Ovary (tissue), 9 donors: ENCODE results near the gene TNFRSF11A. TPM values are rescaled to one million over a fixed set of nuclear protein-coding genes. Genes with fewer than 3 reads are reported as not detected.

Experiments used
- DNase-seq, 5 donors: peaks; one replicate each; pipeline ENCODE4 v3.0.0-alpha.2; 2019 to 2020
- H3K27ac ChIP-seq, 2 donors: fragments of 200-600 bp; one replicate each; pipeline versions ENCODE4 v1.5.1 to v1.8.0; 2019 to 2022
- H3K27me3 ChIP-seq: fragments of 200-600 bp; one replicate; pipeline ENCODE4 v1.8.0; 2022
- H3K36me3 ChIP-seq: fragments of 200-600 bp; sonication (generic); one replicate; pipeline ENCODE4 v1.5.1; 2019
- H3K4me1 ChIP-seq: one replicate; pipeline ENCODE4 v1.8.1; 2013; ENCODE audit warnings: mild to moderate bottlenecking, moderate library complexity; ENCODE audit not compliant: insufficient read depth
- H3K4me3 ChIP-seq: fragments of 200-600 bp; sonication (generic); one replicate; pipeline ENCODE4 v1.5.1; 2017
- H3K9me3 ChIP-seq, 2 donors: fragments of 200-600 bp in 1 of 2; sonication (generic) in 1 of 2; one replicate each; pipeline versions ENCODE4 v1.5.1 to v1.8.1; 2013 to 2019; ENCODE audit warnings: mild to moderate bottlenecking in 1 of 2, moderate library complexity in 1 of 2
- EP300 ChIP-seq: sonication (generic); formaldehyde crosslinking; IDR thresholded peaks from one replicate; pipeline ENCODE4 v1.6.1; 2017; ENCODE audit warnings: antibody characterized with exemption
- POLR2A ChIP-seq: fragments of 450-650 bp; IDR thresholded peaks from one replicate; pipeline ENCODE4 v1.6.1; 2017; ENCODE audit warnings: antibody characterized with exemption, mild to moderate bottlenecking, moderate library complexity
- WGBS, 3 donors: extraction: QIAGEN DNeasy Blood & Tissue Kit in 1 of 3; methylation state at CpG; one replicate each; pipeline versions ENCODE4 v1.1.5 to v1.1.7; 2013 to 2017; 5-methylcytosine and 5-hydroxymethylcytosine counted together
- intact Hi-C, 4 donors: fragments of 100-400 bp; cut with DNase I; formaldehyde crosslinking; loops; one replicate each; pipeline versions ENCODE4 v1.11.0 to v1.15.1; 2022 to 2023
- polyA plus RNA-seq, 2 donors: library from polyadenylated mRNA; stranded (reverse); fragments of 200-250 nt in 1 of 2; fragments of 350-450 nt in 1 of 2; fragmentation: Illumina TruSeq in 1 of 2; extraction: RNeasy Lipid Tissue Mini Kit (QIAGEN cat#74804) in 1 of 2; gene quantifications; one replicate each; pipeline ENCODE4 v1.2.3, GENCODE V29; 2013 to 2014
- total RNA-seq, 7 donors: library from RNA; depleted of rRNA in 2 of 7; stranded (reverse); fragments of >200 nt in 2 of 7; fragmentation: NEBNext Ultra II Directional in 3 of 7; extraction: Animal tissue kit (Norgen Biotek cat#: 25700) in 3 of 7; gene quantifications; one replicate each; pipeline versions ENCODE4 v1.1.0 to v1.2.4, GENCODE V29; 2016 to 2023
- TF ChIP-seq, protein P1 (sequence below), 3 donors: fragments of 450-650 bp in 2 of 3; fragments of 200-600 bp in 1 of 3; IDR thresholded peaks; one replicate each; pipeline versions ENCODE4 v1.5.1 to v1.8.0; 2016 to 2022; ENCODE audit warnings: antibody characterized with exemption in 3 of 3, mild to moderate bottlenecking in 1 of 3
- donor health status: DM: no; HTN: no; CAD: no; lungs with moderate emphysema.
- donor health status: DM: no; HTN: no; CAD: no.
- donor health status: Bipolar disorder and iron deficiency.
- donor health status: DM: yes; HTN: yes; CAD: no.
- donor health status: DM: no; HTN: no; CAD: no.
- donor health status: DM: yes; HTN: yes; CAD: no.

Gene TNFRSF11A
- total and polyA plus RNA-seq, 9 donors: 0.70 to 9.2 (median 1.8) TPM

DNA sequence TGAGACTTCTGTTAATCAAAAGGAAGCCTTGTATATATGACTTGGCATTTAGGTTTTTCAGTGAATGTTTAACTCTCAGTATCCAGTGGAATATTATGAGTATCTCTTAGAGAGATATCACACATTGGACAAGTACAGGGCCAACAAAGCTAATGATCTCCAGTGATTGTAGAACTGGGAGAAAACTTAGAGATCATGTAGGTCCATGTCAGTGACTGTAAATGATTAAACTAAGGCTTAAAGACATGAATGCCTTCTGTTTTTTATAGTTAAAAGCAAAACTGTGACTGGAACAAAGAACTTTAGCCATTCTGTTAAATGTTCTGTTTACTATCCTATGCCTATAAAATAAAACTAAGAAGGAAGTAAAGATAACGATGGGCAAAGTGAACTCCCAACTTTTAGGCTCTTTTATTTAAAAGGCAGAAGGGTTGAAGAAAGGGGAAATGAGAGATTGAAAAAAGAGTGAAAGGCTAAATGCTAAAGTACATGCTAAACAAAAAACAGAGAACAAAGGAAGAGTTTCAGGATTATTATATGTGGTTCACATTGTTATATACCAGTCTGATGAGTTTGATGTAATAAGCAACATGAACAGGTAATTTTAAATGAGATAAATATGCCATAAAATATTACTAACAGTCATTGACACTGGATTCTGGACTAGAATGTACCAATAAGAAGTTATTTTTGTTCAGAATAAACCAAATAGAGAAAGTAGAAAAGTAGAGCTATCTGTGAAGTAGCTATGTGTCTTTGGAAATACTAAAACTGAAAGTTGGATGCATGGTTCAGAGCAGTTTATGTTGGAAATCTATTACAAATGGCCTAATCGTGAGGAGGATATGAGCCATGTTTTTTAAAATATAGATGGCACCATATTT lies 37.1 kb upstream of the TNFRSF11A start:
- no peak for DNase-seq
- 93 to 95% (median 94%) methylated on average over 2 of the region's 2 CpGs for WGBS, 3 donors
- no peaks in the 10 kb centered on the region for H3K9me3 ChIP-seq
- H3K4me3 ChIP-seq: no peak overlapping the region
- no peaks in the 10 kb centered on the region for H3K27me3 ChIP-seq
- no peaks in the 10 kb centered on the region for H3K4me1 ChIP-seq
- H3K36me3 ChIP-seq: no peaks in the 10 kb centered on the region
- intact Hi-C loops: no loop called here
- H3K27ac ChIP-seq: no peak overlapping the region
- TF ChIP-seq EP300 (no peak), POLR2A (no peak)
- TF ChIP-seq, protein P1, sequence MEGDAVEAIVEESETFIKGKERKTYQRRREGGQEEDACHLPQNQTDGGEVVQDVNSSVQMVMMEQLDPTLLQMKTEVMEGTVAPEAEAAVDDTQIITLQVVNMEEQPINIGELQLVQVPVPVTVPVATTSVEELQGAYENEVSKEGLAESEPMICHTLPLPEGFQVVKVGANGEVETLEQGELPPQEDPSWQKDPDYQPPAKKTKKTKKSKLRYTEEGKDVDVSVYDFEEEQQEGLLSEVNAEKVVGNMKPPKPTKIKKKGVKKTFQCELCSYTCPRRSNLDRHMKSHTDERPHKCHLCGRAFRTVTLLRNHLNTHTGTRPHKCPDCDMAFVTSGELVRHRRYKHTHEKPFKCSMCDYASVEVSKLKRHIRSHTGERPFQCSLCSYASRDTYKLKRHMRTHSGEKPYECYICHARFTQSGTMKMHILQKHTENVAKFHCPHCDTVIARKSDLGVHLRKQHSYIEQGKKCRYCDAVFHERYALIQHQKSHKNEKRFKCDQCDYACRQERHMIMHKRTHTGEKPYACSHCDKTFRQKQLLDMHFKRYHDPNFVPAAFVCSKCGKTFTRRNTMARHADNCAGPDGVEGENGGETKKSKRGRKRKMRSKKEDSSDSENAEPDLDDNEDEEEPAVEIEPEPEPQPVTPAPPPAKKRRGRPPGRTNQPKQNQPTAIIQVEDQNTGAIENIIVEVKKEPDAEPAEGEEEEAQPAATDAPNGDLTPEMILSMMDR (IDR thresholded peaks at IDR 0.05): no peak

DNA sequence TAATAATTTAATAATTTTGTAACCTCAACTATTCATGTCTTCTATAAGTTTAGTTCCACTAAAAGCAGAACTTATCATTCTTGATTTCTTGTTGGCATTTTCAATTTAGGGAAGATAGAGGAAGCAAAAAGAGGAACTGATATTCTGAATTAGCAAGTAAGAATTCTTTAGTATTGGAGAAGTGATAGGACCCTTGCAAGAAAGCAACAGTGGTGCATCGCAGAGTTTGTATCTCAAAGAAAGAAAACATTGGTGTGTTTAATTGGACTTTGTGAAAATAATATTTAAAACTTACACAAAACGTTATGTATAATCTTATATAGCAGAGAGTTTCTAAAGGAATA lies 36.5 kb upstream of the TNFRSF11A start:
- TF ChIP-seq POLR2A (no peak), EP300 (no peak)
- TF ChIP-seq, protein P1 (IDR thresholded peaks at IDR 0.05): no peak
- no peak for DNase-seq
- Histone ChIP-seq H3K4me1 (no peaks in the 10 kb centered on the region), H3K36me3 (no peaks in the 10 kb centered on the region), H3K27me3 (no peaks in the 10 kb centered on the region), H3K9me3 (no peaks in the 10 kb centered on the region), H3K4me3 (no peak overlapping the region), H3K27ac (no peak overlapping the region)
- intact Hi-C loops: no loop called here
- WGBS, 3 donors: 91 to 94% (median 91%) methylated on average over 2 of the region's 2 CpGs

DNA sequence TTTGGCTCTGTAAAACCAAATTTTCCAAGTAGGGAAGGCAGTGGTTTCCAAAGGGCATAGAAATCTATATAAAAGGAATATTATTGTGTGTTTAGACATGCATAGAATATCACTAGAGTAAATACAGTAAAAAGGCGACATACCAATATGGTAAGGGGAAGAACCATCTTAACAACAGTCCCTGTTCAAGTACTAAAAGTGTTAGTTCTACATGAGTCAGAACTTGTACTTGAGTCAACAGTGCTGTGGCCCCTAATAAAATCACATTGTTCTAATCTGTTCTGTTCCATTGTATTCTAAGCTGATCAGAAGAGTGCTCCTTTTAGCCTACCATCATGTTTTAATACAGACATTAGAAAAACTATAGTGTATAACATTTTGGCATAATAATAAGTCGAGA lies 36.1 kb upstream of the TNFRSF11A start:
- TF ChIP-seq POLR2A: no peak
- TF ChIP-seq, protein P1 (IDR thresholded peaks at IDR 0.05): no peak
- no peak for TF ChIP-seq EP300
- H3K9me3 ChIP-seq: no peaks in the 10 kb centered on the region
- no peaks in the 10 kb centered on the region for H3K36me3 ChIP-seq
- intact Hi-C loops: no loop called here
- DNase-seq: no peak
- no peaks in the 10 kb centered on the region for H3K27me3 ChIP-seq
- H3K4me3 ChIP-seq: no peak overlapping the region
- no peak overlapping the region for H3K27ac ChIP-seq
- H3K4me1 ChIP-seq: no peaks in the 10 kb centered on the region
- WGBS, 3 donors: 94 to 99% (median 98%) methylated on average over 2 of the region's 2 CpGs

DNA sequence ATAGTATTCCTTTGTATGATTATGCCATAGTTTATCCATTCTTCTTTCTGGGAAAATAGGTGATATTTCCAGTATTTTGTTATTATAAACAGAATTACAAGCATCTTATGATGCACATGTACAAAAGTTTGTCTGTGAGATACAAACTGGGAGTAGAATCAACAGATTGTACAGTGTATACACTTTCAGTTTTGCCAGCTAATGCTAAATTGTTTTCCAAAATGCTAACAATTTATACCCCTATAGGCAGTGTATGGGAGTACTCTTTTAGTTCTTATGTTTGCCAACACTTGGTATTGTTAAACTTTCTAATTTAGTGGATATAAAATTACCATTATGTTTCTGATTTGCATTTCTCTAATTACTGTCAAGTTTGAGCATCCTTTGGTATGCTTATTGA lies 31.0 kb upstream of the TNFRSF11A start:
- Histone ChIP-seq H3K4me3 (no peak overlapping the region), H3K27ac (no peak overlapping the region), H3K9me3 (no peaks in the 10 kb centered on the region), H3K36me3 (no peaks in the 10 kb centered on the region), H3K4me1 (no peaks in the 10 kb centered on the region), H3K27me3 (no peaks in the 10 kb centered on the region)
- intact Hi-C loops: no loop called here
- no peak for DNase-seq
- TF ChIP-seq POLR2A (no peak), EP300 (no peak)
- TF ChIP-seq, protein P1 (IDR thresholded peaks at IDR 0.05): no peak
